ENCODE data around the gene GOLGA8K.
"Not testable (repeated sequence)": the region's sequence is repeated elsewhere in the genome, so short reads cannot be mapped to it uniquely, and the experiment has no call there.

GOLGA8K gene, protein sequence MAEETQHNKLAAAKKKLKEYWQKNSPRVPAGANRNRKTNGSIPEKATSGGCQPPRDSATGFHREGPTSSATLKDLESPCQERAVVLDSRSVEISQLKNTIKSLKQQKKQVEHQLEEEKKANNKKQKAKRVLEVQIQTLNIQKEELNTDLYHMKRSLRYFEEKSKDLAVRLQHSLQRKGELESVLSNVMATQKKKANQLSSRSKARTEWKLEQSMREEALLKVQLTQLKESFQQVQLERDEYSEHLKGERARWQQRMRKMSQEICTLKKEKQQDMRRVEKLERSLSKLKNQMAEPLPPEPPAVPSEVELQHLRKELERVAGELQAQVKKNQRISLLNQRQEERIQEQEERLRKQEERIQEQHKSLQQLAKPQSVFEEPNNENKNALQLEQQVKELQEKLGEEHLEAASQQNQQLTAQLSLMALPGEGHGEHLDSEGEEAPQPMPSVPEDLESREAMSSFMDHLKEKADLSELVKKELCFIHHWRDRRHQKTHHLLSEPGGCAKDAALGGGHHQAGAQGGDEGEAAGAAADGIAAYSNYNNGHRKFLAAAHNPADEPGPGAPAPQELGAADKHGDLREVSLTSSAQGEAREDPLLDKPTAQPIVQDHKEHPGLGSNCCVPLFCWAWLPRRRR

DNA sequence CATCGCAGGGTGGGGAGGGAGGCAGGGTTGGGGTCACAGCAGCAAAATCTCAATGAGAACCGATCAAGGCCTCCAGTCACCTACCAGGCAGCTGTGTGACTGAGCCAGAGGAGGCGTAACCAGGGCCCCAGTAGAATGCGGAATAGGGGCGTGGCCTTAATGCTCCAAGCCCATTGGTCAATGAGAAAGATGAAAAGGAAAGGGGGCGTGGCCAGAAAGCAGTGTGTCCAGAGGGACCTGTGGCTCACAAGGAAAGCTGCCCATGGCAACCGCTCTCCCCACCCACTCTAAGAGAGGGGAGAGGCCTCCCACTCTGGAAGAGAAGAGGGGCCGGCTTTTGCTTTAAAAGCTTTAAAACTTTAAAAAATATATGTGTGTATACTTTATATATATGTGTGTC, at the start of gene GOLGA8K:
TSS of gene GOLGA8K (minus strand) at position 101 of the 400 bp plus-strand sequence. CDS start at position 3, 98 bp downstream.
- DNase-seq, result not testable (repeated sequence)

DNA sequence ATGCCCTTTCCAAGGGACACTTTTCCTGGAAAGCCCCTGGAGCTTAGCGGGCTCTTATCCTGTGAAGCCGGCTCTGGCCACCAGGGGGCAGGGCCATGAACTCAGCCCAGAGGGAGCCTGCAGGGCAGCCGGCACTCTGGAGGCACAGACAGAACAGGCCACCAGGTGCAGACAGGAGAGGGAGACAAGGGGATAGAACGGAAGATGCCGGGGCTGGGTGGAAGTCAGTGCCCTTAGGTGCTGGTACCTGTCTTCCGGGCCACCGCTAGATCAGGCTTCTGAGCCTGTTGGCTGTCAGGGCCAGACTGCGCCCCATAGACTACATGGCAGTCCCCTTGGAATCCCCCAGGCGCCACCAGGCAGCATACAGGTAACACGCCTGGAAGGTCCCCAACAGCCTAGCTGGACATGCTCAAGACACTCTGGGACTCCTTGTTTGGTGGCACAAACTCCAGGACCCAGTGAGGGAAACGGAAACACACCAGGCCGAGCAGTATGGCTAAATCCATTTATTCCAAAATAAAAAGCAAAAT, 37.4 kb upstream of the GOLGA8K start:
- not testable (repeated sequence) for DNase-seq

DNA sequence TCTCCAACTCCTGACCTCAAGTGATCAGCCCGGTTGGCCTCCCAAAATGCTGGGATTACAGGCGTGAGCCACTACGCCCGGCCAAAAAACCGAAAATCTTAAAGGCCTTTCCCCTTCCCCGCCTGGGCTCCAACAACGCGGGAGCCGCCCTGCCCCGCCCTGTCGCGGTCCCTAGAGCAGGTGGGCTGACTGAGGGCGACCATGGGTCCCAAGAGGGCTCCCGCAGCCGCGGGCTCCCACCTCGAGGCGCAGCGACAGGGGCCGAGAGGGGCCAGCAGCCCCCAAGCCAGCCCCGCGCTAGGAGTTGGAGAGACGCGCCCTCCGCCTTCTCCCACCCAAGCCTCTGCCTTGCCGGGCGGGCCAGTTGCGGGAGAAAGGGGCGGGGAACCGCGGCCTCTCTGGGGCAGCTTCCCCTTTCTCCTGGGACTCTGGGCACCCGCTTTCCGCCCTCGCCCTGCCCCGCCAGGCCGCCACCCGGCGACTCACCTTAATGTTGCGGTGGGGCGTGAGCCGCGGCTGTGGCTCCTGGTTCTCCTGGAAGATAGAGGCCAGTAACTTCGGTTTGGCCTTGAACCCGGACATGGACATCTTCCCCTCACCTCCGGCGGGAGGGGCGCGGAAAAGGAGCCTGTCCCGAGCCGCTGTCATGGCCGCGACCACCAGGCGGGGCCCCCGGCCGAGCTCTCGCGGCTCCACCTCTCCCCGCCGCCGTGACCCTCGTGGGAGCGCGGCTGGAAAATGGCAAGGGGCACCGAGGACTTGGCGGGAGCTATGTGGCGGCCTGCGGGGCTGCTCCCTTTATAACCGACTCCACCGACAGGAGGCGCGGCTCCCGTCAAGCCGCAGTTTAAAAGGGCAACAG, 31.2 kb upstream of the GOLGA8K start:
- not testable (repeated sequence) for DNase-seq

DNA sequence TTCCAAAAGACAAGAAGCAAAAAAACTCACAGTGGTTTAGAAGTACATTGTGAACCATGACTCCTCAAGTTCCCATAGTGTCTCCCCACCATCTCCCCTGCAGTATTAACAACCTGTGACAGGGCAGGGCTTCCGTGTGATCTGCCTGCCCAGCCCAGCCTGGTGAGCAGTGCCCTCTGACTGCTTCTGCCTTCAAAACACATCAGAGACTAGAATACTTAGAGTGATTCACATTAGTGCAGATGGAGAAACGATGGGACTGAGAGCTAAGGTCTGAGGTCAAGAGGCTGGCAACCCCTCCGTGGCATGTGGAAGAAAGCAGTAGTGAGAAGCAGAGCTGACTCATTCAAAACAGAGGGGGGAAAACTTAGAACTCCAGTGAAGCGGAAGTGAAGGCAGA, 24.5 kb upstream of the GOLGA8K start:
- DNase-seq, result not testable (repeated sequence)

DNA sequence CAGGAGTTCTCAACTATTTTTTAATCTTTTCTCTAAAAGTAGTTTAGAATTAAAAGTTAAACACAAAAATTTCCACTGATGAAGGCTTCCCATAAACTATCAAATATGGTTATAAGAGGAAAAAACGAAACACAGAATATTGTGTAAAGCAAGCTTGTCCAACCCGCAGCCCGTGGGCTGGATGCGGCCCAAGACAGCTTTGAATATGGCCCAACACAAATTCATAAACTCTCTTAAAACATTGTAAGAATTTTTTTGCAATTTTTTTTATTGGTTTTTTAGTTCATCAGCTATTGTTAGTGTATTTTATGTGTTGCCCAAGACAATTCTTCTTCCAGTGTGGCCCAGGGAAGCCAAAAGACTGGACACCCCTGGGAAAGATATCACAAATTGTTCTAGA, 23.4 kb upstream of the GOLGA8K start:
- DNase-seq, result not testable (repeated sequence)

DNA sequence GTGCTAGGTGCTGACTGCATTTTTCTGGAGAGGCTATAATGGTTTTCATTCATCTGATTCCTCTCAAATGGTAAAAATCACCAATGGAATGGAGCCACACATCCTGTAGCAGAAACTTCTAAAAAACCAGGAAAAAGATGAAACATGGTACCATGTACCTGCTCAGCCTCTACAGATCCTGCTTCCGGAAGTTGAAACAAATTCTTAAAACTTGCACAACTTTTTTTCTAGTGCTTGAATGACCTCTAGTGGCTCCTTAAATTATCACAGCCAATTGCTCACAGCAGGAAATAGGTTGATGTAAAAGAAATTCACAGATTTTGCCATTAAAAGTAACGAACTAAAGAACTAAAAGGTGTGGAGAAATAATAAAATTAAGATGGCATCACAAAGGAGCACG, 4.8 kb upstream of the GOLGA8K start:
- not testable (repeated sequence) for DNase-seq

DNA sequence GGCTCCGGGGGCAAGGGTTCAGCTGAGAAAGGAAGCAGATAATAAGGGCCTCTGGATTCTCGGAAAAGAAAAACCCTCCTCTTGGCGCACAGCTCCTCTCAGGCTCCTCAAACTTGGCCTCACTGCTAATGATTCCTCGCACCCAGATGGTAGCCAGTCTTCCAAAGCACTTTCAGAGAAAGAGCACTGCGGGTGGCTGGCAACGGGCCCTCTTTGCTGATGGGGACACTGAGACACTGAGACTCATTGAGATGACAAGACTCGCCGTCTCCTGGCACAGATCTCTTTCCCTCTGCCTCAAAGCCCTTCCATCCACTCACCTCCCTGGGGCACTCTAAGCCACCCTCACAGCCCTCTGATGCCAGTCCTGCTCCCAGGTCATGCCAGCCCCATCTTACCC, 6.6 kb downstream of the GOLGA8K start:
- not testable (repeated sequence) for DNase-seq

DNA sequence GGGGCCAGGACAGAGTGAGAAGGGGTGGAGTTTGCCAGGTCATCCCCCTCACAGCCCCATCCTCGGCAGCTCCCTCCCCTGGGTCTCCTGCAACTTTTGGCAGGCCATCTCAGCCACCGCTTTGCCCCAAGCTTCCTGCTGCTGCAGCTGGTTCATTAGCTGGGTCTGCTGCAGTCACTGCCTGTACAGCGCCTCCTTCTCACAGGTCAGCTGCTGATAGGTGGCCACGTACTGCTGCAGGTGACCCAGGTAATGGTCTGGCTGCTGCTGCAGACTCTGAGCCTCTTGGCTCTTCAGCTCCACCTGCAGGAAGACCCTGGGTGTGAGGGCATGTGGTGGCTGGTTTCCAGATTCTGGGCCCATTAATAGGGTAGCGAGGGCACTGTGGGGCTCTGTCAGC, 8.3 kb downstream of the GOLGA8K start:
- not testable (repeated sequence) for DNase-seq

DNA sequence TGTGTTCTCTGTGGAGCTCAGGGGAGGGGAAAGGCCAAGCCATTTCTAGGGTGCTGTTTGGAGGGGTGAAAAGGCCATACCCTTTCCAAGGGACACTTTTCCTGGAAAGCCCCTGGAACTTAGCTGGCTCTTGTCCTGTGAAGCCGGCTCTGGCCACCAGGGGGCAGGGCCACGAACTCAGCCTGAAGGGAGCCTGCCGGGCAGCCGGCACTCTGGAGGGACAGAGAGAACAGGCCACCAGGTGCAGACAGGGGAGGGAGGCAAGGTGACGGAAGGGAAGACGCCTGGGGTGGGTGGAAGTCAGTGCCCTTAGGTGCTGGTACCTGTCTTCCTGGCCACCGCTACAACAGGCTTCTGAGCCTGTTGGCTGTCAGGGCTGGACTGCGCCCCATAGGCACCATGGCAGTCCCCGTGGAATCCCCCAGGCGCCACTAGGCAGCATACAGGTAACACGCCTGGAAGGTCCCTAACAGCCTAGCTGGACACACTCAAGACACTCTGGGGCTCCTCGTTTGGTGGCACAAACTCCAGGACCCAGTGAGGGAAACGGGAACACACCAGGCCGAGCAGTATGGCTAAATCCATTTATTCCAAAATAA, 14.9 kb downstream of the GOLGA8K start:
- not testable (repeated sequence) for DNase-seq

DNA sequence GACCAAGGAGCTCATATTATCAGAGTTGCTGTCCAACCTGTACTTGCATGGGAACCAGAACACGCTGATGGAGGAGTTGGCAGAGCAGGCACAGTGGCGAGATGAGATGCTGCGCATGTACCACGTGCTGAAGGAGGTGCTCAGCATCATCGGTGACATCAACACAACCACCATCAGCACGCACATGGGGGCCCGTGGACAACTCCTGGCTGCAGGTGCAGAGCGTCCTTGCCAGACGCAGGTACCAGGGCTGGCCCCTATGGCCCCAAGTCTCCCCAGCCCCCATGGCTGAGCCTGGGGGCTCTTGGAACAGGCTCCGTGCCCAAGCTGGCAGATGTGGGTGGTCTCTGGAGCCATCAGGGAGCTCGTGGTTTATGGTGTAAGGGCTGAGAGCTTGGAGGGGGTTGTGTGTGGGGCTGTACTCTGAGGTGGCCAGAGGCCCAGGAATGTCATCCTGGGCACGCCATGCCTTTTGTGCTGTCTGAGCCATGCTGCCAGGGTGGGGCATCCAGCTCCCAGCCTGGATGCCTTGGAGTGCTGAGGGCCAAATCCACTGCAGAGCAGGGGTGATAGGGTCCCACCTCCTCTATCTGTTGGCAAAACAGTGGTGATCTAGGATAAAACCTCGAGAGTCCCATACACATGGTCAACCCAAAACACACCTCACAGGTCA, 17.1 kb downstream of the GOLGA8K start:
- DNase-seq, result not testable (repeated sequence)

DNA sequence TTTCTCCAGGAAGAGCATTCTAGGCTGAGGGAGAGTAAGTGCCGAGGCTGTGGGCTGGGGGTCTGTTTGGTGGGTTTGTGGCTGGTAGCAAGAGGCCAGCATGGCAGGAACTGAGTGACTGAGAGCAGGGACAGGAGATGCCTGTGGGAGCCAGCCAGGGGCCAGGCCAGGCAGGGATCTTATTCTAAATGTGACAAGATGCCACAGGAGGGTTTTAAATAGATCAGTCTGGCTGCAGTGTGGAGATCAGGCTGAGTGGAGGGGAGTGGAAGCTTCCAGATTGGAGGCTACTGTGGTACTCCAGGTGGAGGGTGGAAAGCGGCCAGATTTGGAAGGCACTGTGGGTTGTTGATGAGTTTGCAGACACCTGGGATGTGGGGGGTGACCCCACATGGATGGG, 28.9 kb downstream of the GOLGA8K start:
- not testable (repeated sequence) for DNase-seq

DNA sequence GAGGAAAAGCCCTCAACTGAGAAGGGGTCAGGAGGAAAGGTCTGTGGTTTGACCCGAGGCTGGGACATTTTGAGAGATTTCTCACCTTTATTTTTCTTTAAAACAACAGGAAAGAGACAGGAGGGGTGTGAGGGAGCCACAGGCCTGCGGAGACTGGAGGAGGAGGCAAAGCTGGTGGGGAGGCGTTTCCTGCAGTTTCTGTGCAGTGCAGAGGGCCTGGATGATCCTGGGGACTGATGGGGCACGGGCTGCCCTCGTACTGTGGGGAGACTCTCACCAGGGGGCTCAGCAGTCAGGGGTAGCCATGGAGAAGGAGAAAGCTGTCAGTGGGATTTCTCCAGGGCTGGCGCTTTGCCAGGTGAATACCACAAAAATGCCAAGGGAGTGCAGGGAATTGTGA, 29.4 kb downstream of the GOLGA8K start:
- not testable (repeated sequence) for DNase-seq

DNA sequence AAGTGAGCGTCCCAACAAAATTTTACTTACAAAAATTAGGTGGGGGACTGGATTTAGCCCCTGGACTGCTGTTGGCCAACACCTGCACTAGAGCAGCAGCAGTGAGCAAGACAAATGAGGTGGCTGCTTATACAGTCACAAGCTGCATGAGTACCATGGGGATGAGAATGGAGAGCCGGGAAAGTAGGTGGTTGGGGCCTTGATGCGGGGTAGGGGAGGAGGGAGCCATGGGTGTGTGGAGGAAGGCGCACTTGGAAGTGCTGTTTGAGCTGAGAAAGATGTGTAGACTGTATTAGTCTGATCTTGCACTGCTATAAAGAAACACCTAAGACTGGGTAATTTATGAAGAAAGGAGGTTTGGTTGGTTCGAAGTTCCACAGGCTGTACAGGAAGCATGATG, 31.0 kb downstream of the GOLGA8K start:
- not testable (repeated sequence) for DNase-seq

DNA sequence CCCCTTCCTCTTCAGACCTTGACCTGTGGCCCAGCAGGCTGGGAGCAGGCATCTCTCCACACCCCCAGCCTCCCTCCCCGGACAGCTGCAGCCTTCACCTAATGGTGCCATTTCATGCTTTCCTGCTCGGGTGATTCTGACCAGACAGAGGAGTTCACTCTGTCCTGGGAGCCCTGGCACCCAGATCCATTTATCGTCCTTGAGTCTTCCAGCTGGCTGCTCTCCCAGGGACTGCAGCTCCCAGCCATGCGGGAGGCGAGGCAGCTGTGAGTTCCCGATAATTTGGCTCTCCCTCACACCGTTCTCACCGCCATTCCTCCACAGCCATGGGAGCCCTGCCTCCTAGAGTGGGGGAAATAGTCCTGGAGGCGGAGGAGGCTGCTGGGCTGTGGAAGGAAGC, 32.6 kb downstream of the GOLGA8K start:
- not testable (repeated sequence) for DNase-seq

DNA sequence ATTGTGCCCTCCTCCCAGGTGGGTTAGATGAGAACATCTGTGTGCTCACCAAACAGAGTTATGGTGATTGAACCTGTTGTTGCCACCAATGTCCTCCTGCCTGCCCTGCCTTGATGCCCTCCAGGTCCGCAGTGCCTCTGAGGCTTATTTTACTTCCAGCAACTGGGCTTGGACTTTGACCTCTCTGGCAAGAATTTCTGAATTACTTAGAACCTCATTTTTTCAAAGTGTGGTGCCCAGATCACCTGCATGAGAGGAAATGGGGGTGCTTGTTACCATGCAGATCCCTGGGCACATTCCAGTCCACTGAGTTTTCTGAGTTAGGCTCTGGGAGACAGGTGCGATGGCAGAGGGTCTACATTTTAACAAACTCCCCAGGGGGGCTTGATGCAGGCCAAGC, 33.0 kb downstream of the GOLGA8K start:
- not testable (repeated sequence) for DNase-seq

DNA sequence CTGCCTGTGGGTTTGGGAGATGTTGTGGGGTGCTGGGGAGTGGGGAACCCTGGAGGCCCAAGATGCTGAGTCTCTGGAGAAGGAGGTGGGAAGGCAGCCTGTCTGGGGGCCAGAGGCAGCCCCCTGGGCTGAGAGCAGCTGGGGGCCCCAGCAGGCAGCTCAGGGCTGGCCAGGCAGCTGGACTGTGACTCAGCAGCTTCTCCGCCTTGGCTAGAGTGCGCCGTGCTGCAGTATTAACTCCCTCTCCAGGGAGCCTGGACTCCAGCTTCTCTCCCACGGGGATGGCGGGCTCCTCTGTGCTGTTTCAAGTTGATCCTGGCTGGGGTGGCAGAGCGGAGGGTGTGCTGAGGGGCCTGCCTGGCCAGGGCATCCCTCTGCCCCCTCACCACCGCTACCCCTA, 36.6 kb downstream of the GOLGA8K start:
- not testable (repeated sequence) for DNase-seq

DNA sequence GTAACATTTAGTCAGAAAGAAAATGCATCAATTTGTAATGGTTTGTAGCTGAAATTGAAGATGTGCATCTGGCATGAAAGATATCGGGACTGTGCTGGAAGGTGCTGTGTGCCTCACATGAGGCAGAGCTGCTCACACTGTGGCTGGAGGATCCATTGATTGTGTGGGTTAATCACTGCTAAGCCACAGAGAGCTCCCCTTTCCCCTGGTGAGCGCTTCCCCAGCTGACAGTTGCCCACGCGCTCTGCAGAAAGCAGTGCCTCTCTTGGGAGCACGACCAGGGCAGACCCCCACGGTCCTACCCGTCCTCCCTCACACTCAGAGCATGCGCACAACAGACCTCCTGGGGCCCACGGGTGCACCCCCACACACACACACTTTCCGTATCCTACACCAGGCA, 37.1 kb downstream of the GOLGA8K start:
- DNase-seq, result not testable (repeated sequence)

DNA sequence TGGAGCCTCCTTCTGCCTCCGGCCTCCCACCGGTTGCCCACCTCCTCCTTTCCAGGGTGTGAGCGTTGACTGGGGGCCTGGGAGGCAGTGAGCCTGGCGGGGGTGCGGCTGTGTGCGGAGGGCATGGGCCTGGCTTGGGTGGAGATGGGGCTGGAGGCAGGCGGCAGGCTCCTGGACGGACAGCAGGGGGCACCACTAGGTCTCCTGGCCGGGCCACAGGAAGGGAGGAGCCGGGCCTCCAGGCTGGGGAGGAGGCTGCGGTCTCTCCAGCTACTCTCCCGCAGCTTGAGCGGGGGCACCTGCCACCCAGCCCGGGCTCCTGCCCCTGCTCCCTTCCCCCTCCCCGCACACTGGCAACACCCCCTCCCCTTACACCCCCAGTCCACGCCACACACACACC, 38.1 kb downstream of the GOLGA8K start:
- DNase-seq, result not testable (repeated sequence)

DNA sequence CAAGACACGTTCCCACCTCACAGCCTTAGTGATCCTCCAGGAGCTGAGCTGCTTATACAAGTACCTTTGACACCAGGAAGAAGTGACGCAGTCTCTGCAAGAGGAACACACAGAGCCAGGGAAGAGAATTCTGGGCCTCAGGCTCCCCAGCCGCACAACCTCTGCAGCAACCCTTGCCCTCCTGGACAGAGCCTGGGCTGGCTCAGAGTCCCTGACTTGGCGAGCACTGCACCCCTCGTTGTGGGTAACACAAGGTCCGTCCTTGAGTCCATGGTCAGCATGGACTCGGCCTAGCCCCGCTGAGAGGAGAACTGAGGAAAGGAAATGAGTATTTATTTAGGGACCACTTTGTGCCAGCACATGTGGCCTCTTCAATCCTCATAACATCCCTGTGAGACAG, 39.6 kb downstream of the GOLGA8K start:
- DNase-seq, result not testable (repeated sequence)

DNA sequence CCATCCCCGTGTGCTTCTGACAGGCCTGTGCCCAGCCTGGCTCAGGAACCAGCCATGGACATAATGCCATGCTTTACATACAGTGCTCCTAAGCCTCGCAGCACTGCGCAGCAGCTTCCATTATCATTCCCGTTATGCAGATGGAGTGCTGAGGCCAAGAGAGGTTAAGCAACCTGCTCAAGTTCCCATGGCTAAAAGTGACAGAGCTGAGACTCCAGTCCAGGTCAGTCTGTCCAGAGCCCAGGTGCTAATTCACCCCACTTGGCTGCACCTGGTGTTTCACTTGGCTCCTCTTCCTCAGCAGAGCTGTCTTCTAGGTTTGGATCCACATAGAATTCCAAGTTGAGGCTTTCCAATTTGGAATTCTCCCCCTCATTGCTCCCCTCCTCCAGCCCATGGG, 41.4 kb downstream of the GOLGA8K start:
- DNase-seq, result not testable (repeated sequence)

DNA sequence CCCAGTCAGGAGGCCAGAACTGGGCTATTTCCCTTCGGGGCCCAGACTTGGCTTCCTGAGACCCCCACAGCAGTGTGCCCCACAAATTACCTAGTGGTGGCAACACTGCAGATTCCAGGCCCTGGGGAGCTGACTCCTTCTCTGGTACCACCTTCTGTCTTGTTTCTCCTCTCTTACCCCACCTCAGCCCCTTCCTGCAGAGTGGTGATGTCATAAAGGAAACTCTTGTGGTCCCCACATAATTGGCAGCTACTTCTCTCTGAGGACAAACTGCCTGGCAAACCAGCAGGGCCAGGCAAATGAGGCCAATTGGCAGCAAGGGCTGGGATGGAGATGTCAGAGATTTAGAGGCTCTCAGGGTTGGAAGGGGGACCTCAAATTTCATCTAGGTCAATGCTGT, 44.6 kb downstream of the GOLGA8K start:
- not testable (repeated sequence) for DNase-seq

DNA sequence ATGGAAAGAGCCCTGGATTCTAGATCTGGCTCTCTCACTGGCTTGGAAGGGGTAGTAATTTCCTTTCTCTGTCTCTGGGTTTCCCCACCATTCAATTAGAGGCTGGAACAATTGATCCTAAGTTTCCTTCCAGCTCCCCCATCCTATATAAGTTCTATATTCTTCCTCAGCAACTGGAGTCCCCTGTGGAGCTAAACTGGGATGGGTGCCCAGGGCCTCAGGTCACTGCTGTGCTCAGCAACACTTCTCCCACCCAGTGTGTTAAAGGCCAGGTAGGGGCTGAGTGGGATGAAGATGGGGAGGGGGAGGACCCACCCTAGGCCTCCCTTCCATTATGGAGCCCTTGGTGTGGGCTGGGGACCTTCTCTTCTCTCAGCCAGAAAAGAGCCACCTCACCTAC, 46.2 kb downstream of the GOLGA8K start:
- not testable (repeated sequence) for DNase-seq

All from SIG-M5 (cell line).